Pons (tissue), 1 donor: Measurements from ENCODE around the gene COL7A1.

Experiments
- DNase-seq: peaks from one replicate; pipeline ENCODE4 v3.0.0-alpha.2; 2016; ENCODE audit warnings: low spot score

Gene COL7A1

DNA sequence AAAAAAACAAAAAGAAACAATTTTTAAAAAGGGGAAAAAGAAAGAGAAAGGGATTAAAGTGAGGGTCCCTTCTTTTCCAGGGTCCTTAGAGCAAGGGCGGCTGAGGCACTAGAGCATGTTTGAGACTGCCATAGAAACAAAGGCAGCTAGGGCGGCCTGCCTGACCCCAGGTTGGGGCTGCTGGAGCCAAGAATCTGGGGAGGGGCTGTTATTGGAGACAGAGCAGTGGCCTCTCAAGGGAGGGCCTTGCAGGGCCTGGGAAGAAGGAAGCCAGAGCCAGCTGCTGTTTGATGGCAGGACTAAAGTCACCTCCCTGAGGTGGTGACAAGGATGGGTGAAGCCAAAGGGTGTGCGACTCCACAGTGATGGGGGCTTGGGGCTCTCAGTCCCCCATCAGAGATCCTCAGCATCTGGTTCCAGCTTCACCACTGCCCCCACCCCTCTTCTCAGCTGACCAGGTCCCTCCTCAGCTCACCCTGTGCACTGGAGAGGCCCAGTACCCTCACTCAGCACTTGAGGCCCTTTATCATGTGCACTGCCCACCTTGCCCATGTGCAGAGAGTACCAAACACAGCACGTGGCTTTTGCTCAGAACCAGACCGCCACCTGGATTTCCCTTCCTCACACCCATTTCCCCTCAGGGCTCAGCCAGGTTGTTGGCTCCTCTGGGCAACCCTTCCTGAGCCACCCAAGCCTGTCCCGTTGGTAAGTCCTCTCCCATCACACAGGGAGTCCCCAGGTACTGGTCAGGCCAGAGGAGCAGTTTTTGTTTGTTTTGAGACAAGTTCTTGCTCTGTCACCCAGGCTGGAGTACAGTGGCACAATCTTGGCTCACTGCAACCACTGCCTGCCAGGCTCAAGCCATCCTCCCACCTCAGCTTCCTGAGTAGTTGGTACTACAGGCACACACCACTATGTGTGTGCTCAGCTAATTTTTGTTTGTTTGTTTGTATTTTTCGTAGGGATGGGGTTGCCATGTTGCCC, 24.7 kb upstream of the COL7A1 start:
- DNase-seq: no peak

- no peak for DNase-seq
These were observed 22.4 kb upstream of the COL7A1 start for GRCh38 chr3:48617559-48617958.

DNA sequence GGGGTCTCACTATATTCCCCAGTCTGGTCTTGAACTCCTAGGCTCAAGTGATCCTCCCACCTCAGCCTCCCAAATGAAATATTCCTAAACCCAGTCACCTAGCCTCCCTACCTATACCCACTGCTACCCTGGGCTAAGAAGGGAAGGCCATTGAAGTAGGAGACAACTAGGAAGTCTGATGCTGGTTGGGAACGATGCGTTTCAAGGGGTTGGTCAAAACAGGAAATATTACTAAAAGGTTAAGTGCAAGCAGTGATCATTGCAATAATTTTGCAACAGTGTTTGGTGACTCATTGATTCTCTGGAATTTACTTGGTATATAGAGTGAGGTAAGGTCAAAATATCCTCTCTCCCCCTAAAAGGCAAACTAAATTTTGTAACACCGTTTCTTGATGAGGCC, 18.9 kb upstream of the COL7A1 start:
- no peak for DNase-seq

- DNase-seq: no peak
These were observed 17.2 kb upstream of the COL7A1 start for GRCh38 chr3:48612309-48612708.

DNA sequence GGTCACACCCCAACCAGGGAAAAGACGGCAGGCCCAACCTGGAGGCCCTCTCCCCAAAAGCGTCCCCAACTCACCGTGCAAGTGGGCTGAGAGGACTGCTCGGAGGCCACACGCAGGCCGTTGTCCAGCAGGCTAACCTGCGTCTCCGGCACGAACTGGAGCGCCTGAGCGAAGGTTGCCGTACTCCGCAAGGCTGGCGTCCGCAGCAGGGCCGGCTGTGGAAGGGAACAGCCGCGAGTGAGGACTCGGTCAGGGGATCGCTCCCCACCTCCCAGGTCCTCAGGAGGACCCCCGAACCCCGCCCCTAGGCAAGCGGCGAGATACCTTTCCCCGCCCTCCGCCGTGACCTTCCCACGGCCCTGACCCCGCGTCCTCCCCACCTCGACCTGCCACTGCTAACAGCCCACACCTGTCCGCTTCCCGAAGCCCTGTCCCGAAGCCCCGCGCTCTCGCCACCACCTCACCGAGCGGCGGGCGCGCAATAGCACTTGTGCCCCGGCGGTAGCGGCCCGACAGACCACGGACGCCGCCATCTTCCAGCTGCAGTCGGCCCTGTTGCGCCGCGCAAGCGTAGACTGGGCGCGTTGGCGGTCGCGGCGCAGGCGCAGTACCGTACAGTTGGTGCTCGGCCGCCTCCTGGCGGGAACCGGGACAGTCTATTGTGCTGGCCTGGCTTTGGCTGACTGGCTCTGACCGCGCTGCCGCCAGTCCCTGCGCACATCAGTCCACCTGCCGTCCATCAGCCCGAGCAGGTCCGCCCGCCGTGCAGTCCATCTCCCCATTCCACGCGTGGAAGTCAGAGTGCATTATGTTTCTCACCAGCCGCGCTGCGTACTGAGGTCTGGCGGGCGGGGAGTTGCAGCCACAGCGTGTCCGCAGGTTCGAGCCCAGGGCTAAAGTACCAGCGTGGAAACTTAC, 14.2 kb upstream of the COL7A1 start, which contains the start of gene UQCRC1:
UQCRC1 (minus strand) TSS at position 559 of the 918 bp plus-strand sequence; CDS start at position 533, 26 bp downstream.
- DNase-seq: peak; percentile 89

GRCh38 chr3:48607519-48607918, 12.4 kb upstream of the COL7A1 start:
- no peak for DNase-seq

DNA sequence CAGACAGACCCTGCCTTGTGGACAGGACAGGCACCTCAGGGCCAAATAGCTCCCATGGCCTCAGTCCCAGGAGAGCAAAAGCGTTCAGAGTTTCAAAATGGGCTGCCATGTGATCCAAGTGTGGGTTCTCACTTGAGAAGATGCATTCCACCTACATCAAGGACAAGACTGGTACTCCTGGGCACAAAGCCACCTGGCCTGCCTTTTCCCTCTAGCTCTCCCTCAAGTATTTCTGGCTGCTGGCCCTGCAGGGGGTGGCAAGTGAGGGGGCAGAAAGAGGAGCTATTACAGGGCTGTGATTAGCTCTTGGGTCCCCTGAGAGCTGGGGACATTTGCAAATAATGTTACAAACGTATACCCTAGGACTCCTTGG, 6.5 kb upstream of the COL7A1 start:
- DNase-seq: no peak

GRCh38 chr3:48600711-48601621, 5.8 kb upstream of the COL7A1 start:
- no peak for DNase-seq

DNA sequence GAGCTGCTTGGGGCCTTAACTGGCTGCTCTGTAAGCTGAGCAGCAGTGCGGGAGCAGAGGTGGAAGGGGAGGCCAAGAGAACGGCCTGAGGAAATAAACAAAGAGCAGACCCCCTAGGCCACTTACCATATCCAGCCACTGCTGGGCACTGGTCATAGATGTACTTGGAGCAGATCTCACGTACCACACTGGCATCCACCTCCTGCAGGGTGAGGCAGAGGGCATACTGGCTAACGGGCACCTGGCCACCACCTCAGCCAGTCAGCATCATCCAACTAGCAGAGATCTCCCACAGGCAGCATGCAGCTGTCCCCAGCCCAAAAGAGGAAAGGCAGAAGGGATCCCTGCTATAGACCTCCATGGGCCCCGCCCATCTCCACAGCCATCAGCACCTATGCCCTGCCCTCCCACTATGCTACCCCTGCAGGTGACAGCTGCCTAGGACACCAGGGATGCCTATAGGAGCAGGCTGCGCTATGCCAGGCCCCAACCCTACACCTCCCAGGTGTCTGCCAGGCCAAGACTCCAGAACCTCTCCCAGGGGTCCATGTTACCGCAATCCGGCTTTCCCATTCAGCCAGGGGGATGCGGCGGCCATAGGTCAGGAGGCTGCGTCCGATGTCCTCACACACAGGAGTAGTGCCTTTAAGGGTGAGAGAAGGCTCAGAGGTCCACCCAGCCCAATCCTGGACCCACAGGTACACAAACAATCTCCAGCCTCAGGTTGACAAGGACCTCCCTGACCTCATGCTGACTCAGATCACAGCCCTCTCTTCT, 4.6 kb upstream of the COL7A1 start:
- no peak for DNase-seq

DNA sequence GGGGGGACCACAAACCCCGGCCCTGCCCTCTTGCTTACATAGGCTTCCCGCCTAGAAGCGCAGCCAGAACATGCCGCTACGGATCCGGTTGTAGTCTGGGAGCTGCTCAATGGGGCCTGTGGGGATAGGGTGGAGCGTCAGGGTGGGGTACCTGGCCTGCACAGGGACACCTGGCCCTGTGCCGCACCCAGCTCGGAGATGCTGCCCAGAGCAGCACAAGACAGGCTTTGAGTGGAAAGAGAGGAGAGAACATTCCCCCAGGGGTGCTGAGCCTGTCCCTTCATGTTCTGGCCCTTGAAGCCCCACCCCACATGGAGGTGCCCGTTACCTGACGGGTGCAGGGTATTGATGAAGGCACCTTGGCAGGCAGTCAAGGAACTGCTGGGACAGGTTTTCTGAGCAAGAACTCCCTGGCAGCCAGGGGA, 4.0 kb upstream of the COL7A1 start:
- no peak for DNase-seq

DNA sequence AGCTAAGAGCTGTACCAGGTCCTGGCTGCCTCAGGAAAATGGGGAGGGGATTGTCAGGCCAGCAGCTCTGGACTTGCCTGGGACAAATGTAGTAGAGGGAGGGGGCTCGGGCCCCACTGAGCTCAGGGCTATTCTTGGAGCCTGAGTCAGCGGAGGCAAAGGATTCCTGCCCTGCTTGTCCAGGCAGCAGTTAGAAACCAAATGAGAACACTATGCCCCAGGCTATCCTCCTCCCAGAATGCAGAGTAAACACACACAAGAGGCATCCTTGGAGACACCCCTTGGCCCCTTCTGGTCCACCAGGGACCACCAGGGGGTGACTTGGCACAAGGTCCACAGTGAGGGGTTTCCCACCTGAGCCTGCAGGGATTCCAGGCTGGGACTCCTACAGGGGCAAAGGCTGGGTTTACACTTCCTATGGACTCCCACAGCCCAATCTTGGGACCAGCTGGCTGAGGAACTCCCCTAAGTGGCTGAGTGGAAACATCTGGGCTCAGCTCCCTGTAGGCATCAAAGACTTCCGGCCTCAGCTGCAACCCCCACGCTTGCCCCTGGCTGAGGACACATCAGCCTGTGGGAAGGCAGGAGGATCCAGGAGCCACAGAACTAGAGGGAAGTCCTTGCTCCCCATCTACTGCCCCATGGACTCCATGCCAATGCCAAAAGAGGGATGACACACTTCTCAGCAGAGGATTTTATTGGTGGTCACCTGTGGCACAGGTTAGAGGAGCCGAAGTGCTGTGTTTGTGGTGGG, 3.4 kb upstream of the COL7A1 start:
- DNase-seq: no peak

DNA sequence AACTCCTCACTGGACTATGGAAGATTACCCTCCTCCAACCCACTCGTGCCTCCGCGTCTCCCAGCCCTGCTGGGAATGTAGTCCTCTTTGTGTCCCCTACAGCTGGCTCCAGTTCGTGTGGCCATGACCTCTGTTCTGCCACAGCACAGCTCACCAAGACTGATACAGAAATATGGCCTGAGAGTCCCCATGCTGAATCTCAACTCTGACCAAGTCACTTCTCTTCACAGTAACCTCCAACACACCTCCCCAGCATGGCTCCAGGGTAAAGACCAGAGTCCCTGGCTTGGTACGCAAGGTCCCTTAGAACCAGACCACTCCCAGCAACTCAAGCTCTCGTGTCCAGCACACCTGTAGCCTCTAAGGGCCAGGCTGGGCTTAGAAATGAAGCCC, 2.3 kb upstream of the COL7A1 start:
- no peak for DNase-seq

DNA sequence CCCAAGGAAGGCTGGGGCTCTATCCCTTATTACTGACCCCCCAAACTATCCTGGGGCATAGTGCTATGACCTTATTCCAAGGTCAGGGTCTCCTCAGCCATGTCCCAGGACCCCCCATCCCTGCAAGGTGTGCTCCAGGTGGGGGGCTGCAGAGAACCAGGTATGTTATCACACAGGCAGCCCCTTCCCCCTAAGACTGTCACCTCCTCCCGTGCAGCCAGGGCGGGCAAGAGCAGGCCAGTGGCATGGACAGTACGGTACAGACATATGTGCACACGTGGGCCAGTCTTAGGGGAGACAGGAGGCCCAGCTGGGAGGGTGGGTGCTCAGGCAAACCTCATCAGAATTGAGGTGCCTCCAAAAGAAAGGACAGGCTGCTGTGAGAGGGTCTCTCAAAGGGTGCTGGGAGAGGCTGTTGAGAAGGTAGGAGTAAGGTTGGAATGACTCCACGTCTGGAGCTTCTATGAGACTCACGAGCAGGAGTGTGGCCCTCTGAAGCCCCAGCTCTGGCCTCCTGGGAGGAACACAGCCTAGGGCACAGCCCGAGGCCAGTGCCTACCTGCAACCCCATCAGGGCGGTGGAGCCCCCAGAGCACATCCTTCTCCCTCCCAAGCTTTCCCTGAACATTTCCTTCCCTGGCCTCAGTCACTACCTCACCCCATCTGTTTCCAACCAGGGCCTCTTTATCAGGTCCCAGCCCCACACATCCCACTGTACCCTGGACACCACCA, 1.7 kb upstream of the COL7A1 start:
- no peak for DNase-seq

- DNase-seq: no peak
These were observed 1.0 kb upstream of the COL7A1 start for GRCh38 chr3:48596157-48596556.

DNA sequence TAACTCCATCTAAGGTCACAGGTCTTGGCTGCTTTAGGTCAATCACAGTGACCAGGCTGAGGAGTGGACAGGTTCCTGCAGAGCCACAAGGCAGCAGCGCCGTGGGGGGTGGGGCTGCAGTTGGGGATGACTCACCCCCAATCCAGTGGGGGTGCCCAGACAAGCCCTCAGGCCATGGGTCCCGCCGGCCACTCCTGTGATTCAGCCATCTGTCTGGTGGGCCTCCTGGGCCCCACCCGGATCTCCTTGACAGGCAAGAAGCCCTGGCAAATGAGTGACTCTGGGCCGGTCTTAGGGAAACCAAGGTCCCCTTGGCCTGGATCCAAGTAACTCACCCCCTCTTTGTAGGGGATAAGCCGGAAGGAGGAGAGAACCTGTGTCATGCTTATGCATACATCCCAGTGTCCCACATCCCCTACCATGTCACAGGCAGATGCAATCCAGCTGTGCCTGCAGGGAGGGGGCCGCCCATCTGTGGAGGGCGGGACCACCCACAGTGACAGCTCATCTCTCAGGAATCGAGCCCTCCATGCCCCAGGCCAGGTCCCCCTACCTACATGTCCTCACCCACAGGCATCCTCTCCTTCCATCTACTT, 495 bp upstream of the COL7A1 start:
- no peak for DNase-seq

DNA sequence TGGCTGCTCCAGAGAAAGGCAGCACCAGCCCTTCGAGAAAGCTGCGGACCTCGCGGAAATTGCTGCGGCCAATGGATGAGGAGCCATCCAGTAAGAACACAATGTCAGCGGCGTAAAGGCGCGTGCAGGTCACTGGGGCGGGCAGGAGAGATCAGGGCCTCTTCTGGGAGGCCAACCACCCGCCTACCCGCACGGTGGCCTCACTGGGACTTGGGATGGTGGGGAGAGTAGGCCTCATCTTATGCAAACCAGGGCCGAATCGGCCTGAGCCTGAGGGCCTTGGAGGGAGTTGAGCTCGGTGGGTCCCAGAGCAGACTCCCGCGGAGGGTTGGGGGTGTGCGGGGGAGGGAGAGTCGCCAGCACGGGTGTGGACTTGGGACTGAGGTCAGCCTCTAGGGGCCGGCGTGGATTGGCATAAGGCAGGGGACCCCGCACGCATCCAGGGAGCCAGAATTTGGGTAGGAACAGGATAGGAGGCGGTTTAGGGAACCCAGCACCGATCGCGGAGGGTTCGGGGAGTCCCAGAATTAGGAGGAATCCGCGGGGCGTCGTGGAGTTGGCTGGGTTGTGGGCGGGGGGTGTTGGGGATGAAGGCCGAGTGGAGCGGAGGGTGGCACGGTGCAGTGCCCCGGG, 596 bp downstream of the COL7A1 start:
- no peak for DNase-seq

- DNase-seq: no peak
These were observed 1.8 kb downstream of the COL7A1 start for GRCh38 chr3:48593337-48593736.

DNA sequence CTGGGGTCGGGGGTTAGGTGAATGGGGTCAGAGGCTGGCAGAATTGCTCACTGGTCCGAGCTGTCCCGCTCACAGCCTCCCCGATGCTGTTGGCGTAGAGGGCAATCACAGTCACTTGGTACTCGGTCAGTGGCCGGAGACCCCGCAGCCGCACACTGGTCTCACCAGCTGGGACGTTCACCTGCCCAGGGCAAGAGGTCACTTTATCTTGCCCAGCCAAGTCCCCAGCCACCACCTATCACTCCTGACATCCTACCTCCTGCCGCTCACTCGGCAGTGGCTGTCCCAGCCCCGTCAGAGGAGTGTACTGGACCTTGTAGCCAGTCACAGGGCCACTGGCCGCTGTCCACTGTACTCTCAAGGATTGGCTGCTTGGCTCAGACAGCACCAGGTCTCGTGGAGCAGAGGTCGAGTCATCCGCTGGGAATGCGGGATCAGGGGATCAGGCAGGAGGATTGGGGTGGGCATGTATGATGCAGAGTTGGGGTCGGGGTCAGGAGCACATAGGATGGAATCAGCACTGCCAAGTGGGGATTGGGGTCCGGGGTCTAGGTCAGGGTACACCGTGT, 2.5 kb downstream of the COL7A1 start:
- no peak for DNase-seq
